ENCODE data around the gene MAN2A1. TPM values are rescaled to one million over a fixed set of nuclear protein-coding genes. Genes with fewer than 3 reads are reported as not detected.

MAN2A1 gene
- total and polyA plus RNA-seq, 2 experiments from 2014 or later, result 32.5 to 129 TPM

DNA sequence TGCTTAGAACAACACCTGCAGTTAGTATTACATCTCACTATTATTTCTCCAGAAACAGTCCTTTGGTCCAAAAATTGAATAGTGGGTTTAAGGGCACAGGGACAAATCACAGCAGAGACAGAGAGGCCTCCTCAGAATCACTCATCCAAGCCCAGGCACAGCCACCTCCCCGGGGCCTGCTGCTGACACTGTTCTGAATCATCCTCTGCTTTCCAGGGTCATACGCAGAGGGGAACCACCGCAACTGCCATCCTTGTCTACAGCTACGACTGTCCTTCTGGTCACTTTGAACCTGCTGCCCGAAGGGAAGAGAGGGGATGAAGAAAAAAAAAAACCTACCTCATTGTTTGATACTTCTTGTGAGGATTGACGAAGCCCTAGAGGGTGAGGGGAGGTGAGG is 35.3 kb upstream of the MAN2A1 start:
- Histone ChIP-seq H3K9me2 (ENCODE audit: insufficient read depth) (no peaks in the 10 kb centered on the region), H3K4me1 (ENCODE audit: insufficient read depth) (no peaks in the 10 kb centered on the region), H3K27me3 (ENCODE audit: insufficient read depth) (no peaks in the 10 kb centered on the region), H3K79me2 (replicated peaks; ENCODE audit: insufficient read depth) (no peaks in the 10 kb centered on the region), H3K27ac (ENCODE audit: low read depth) (no peak overlapping the region), H3K36me3 (ENCODE audit: insufficient read depth) (no peaks in the 10 kb centered on the region), H4K20me1 (replicated peaks; ENCODE audit: insufficient read depth) (no peaks in the 10 kb centered on the region), H3K4me3 (no peak overlapping the region), H3F3A (replicated peaks; ENCODE audit: low read depth) (no peaks in the 10 kb centered on the region), H2AFZ (no peak overlapping the region), H3K4me2 (no peak overlapping the region)
- Mint-ChIP-seq H3K27me3 (ENCODE audit: insufficient read depth, low read depth, poor library complexity) (no peaks in the 10 kb centered on the region), H3K27ac (no peak overlapping the region), H3K4me3 (no peak overlapping the region), H3K4me1 (no peaks in the 10 kb centered on the region; the same call in 2 of the 3 replicates), H3K36me3 (ENCODE audit: low read depth) (no peaks in the 10 kb centered on the region), H3K9me3 (no peaks in the 10 kb centered on the region)
- DNase-seq (ENCODE audit: low spot score) (no peak), ATAC-seq (no peak)
- TF ChIP-seq EZH2phosphoT487 (IDR thresholded peaks at IDR 0.05; ENCODE audit: unreplicated experiment), result no peak
- no peak for TF ChIP-seq ZNF114 (CRISPR knock-in tag; IDR thresholded peaks at IDR 0.05)
- no peak for TF ChIP-seq EZH2 (IDR thresholded peaks at IDR 0.05; ENCODE audit: low read depth, unreplicated experiment)
- TF ChIP-seq CREB1 (CRISPR knock-in tag; IDR thresholded peaks at IDR 0.05; ENCODE audit: low read depth), result no peak
- TF ChIP-seq, protein P1, sequence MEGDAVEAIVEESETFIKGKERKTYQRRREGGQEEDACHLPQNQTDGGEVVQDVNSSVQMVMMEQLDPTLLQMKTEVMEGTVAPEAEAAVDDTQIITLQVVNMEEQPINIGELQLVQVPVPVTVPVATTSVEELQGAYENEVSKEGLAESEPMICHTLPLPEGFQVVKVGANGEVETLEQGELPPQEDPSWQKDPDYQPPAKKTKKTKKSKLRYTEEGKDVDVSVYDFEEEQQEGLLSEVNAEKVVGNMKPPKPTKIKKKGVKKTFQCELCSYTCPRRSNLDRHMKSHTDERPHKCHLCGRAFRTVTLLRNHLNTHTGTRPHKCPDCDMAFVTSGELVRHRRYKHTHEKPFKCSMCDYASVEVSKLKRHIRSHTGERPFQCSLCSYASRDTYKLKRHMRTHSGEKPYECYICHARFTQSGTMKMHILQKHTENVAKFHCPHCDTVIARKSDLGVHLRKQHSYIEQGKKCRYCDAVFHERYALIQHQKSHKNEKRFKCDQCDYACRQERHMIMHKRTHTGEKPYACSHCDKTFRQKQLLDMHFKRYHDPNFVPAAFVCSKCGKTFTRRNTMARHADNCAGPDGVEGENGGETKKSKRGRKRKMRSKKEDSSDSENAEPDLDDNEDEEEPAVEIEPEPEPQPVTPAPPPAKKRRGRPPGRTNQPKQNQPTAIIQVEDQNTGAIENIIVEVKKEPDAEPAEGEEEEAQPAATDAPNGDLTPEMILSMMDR (conservative IDR thresholded peaks at IDR 0.05; ENCODE audit: low read depth in 2 of 2), result no peak
- TF ChIP-seq ZNF462 (CRISPR knock-in tag; IDR thresholded peaks at IDR 0.05), result no peak
- TF ChIP-seq STAT1 (IDR thresholded peaks at IDR 0.05; ENCODE audit: unreplicated experiment), result no peak
- TF ChIP-seq ZNF331 (CRISPR knock-in tag; IDR thresholded peaks at IDR 0.05; ENCODE audit: low read depth), result no peak
- no peak for TF ChIP-seq JUNB (IDR thresholded peaks at IDR 0.05; ENCODE audit: unreplicated experiment)
- no peak for TF ChIP-seq ETS1 (IDR thresholded peaks at IDR 0.05)
- no peak for TF ChIP-seq POLR2AphosphoS5 (IDR thresholded peaks at IDR 0.05; ENCODE audit: low read depth)
- TF ChIP-seq, protein P2, sequence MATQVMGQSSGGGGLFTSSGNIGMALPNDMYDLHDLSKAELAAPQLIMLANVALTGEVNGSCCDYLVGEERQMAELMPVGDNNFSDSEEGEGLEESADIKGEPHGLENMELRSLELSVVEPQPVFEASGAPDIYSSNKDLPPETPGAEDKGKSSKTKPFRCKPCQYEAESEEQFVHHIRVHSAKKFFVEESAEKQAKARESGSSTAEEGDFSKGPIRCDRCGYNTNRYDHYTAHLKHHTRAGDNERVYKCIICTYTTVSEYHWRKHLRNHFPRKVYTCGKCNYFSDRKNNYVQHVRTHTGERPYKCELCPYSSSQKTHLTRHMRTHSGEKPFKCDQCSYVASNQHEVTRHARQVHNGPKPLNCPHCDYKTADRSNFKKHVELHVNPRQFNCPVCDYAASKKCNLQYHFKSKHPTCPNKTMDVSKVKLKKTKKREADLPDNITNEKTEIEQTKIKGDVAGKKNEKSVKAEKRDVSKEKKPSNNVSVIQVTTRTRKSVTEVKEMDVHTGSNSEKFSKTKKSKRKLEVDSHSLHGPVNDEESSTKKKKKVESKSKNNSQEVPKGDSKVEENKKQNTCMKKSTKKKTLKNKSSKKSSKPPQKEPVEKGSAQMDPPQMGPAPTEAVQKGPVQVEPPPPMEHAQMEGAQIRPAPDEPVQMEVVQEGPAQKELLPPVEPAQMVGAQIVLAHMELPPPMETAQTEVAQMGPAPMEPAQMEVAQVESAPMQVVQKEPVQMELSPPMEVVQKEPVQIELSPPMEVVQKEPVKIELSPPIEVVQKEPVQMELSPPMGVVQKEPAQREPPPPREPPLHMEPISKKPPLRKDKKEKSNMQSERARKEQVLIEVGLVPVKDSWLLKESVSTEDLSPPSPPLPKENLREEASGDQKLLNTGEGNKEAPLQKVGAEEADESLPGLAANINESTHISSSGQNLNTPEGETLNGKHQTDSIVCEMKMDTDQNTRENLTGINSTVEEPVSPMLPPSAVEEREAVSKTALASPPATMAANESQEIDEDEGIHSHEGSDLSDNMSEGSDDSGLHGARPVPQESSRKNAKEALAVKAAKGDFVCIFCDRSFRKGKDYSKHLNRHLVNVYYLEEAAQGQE (IDR thresholded peaks at IDR 0.05; ENCODE audit: unreplicated experiment), result no peak
- no peak for TF ChIP-seq NANOG (IDR thresholded peaks at IDR 0.05; ENCODE audit: borderline replicate concordance)
